Measurements from ENCODE around the gene PILRA. TPM values are rescaled to one million over a fixed set of nuclear protein-coding genes. Genes with fewer than 3 reads are reported as not detected.
"Not testable (repeated sequence)": the region's sequence is repeated elsewhere in the genome, so short reads cannot be mapped to it uniquely, and the experiment has no call there.

Gene PILRA
- total RNA-seq, 2 experiments from 2014 or later: 0.80 to 0.90 TPM

DNA sequence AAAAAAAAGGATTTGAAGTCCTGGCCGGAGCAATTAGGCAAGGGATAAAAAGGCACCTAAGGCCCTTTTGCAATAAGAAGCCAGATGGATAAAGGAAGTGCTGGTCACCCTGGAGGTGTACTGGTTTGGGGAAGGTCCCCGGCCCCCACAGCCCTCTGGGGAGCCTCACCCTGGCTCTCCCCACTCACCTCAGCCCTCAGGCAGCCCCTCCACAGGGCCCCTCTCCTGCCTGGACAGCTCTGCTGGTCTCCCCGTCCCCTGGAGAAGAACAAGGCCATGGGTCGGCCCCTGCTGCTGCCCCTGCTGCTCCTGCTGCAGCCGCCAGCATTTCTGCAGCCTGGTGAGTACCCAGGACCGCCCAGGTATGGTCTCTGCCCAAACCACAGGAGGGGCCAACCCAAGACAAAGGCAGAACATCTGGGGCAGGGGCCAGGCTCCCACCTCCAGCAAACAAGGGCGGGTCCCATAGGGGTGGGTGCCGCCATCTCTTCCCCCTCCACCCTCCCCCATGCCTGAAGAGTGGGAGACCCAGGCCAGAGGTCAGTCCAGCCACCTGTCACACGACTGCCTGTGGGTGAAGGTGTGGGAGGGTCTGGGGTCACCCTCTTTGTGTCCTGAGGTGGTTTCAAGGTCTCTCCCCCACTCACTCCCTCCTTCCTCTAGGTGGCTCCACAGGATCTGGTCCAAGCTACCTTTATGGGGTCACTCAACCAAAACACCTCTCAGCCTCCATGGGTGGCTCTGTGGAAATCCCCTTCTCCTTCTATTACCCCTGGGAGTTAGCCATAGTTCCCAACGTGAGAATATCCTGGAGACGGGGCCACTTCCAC, 15.0 kb upstream of the PILRA start, which contains the start of gene PILRB:
Gene PILRB (plus strand): TSS at position 91 of the 830 bp plus-strand sequence. CDS start 186 bp downstream, at position 277.
- peaks cover 62% of the 10 kb centered on the region for H3K36me3 Mint-ChIP-seq (ENCODE audit: low read depth)
- ATAC-seq: no peak

DNA sequence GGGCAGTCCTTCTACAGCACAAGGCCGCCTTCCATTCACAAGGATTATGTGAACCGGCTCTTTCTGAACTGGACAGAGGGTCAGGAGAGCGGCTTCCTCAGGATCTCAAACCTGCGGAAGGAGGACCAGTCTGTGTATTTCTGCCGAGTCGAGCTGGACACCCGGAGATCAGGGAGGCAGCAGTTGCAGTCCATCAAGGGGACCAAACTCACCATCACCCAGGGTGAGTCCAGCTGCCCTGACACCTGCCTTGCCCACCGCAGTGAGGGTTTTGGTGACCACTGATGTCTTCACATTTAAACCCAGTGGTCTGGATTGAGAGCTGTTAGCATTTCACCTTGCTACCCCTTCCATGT, 14.5 kb upstream of the PILRA start:
- CTCF ChIA-PET: interaction anchor here (0.8 kb wide), 1 partner anchor 49 kb away, joined by 3 read pairs; no protein-coding TSS in a partner anchor
- peaks cover 63% of the 10 kb centered on the region for H3K36me3 Mint-ChIP-seq (ENCODE audit: low read depth)
- H3K9me3 Mint-ChIP-seq (ENCODE audit: low read depth): no peaks in the 10 kb centered on the region
- H3K27me3 Mint-ChIP-seq: no peaks in the 10 kb centered on the region
- peaks cover under 1% of the 10 kb centered on the region for H3K4me1 Mint-ChIP-seq
- intact Hi-C loops (cut with DNase I, micrococcal nuclease): no loop called here
- POLR2A ChIA-PET: no interaction called here
- no peak overlapping the region for H3K4me3 Mint-ChIP-seq
- DNase-seq (no peak), ATAC-seq (no peak)
- H3K27ac Mint-ChIP-seq: no peak overlapping the region

More for the DNA sequence above, 15.0 kb upstream of the PILRA start, which contains the start of gene PILRB:
- CTCF ChIA-PET: no interaction called here
- POLR2A ChIA-PET: no interaction called here
- peaks cover 7% of the 10 kb centered on the region for H3K4me1 Mint-ChIP-seq
- intact Hi-C loops (cut with DNase I, micrococcal nuclease): no loop called here
- H3K27ac Mint-ChIP-seq: peak within 1 kb of the TSS; percentile 47
- no peaks in the 10 kb centered on the region for H3K9me3 Mint-ChIP-seq (ENCODE audit: low read depth)
- DNase-seq: no peak
- no peak within 1 kb of the TSS for H3K4me3 Mint-ChIP-seq
- H3K27me3 Mint-ChIP-seq: no peaks in the 10 kb centered on the region

DNA sequence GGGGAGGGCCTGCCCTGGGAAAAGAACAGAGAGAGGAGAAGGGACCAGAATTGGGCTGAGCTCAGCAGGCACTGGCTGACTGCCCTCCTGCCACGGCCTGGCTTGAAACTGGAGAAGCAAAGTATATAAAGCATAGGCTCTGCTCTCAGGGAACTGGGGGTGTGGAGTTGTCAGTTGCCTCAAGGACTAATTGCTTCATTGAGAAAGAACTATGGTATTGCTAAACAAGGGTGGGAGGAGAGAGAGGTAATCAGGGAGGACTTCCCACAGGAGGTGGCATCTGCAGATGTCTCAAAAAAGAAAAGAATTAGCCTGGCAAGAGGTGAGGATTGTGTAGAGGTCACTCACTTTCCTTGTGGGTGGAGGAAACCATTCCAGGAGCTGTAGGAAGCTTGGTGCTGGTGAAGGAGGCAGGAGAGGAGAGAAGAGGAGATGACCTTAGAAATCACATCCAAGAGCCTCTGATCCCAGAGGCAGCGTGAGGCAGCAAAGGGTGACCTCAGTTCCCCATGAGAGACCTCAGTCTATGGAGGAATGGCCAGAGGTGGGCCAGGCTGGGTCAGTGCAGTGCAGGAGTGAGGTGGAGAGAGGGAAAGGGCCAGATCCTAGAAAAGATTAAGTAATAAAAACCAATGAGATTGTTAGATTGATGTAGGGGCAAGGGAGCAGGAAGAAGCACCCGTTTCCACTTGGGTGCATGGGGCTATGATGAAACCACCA, 13.0 kb upstream of the PILRA start:
- intact Hi-C loops (cut with DNase I, micrococcal nuclease): no loop called here
- H3K4me3 Mint-ChIP-seq: no peak overlapping the region
- peak overlapping the region; percentile 23 for H3K27ac Mint-ChIP-seq
- H3K9me3 Mint-ChIP-seq (ENCODE audit: low read depth): no peaks in the 10 kb centered on the region
- ChIA-PET POLR2A (no interaction called here), CTCF (no interaction called here)
- H3K27me3 Mint-ChIP-seq: no peaks in the 10 kb centered on the region
- ATAC-seq (no peak), DNase-seq (no peak)
- peaks cover 11% of the 10 kb centered on the region for H3K4me1 Mint-ChIP-seq
- H3K36me3 Mint-ChIP-seq (ENCODE audit: low read depth): peaks cover 63% of the 10 kb centered on the region

DNA sequence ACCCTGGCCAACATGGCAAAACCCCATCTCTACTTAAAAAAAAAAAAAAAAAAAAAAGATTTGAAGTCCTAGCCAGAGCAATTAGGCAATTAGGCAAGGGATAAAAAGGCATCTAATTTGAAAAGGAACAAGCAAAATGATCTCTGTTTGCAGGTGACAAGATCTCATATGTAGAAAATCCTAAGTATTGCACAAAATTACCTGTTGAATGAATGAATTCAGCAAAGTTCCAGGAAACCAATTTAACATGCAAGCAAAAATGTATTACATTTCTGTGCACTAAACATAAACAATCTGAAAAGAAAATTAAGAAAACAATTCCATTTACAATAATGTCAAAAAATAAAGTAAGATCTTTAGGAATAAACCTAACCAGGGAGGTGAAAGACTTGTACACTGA, 10.2 kb upstream of the PILRA start:
- intact Hi-C loops (cut with DNase I, micrococcal nuclease): no loop called here
- ATAC-seq: no peak
- no peak overlapping the region for H3K27ac Mint-ChIP-seq

DNA sequence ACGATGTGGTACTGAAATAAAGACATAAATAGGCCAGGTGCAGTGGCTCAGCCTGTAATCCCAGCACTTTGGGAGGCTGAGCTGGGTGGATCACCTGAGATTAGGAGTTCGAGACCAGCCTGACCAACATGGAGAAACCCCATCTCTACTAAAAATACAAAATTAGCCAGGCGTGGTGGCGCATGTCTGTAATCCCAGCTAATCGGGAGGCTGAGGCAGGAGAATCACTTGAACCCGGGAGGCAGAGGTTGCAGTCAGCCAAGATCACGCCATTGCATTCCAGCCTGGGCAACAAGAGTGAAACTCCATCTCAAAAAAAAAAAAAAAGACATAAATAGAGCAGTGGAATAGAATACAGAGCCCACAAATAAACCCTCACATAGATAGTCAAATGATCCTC, 9.5 kb upstream of the PILRA start:
- DNase-seq; H3K27me3 Mint-ChIP-seq; H3K27ac Mint-ChIP-seq; H3K9me3 Mint-ChIP-seq (ENCODE audit: low read depth); H3K4me3 Mint-ChIP-seq; ATAC-seq; POLR2A ChIA-PET: not testable (repeated sequence)
- Mint-ChIP-seq H3K4me1 (peaks cover 30% of the 10 kb centered on the region), H3K36me3 (ENCODE audit: low read depth) (peaks cover 65% of the 10 kb centered on the region)
- intact Hi-C loops (cut with DNase I, micrococcal nuclease): loop anchor here in 1 of 2 experiments (2.0 kb wide), 1 partner anchor 33 kb away; no protein-coding TSS in a partner anchor
- CTCF ChIA-PET: interaction anchor here (0.5 kb wide), 1 partner anchor 18 kb away, joined by 3 read pairs; no protein-coding TSS in a partner anchor

More for the DNA sequence above, 10.2 kb upstream of the PILRA start:
- H3K9me3 Mint-ChIP-seq (ENCODE audit: low read depth): no peaks in the 10 kb centered on the region
- H3K4me3 Mint-ChIP-seq: no peak overlapping the region
- ChIA-PET CTCF (no interaction called here), POLR2A (no interaction called here)
- H3K4me1 Mint-ChIP-seq: peaks cover 30% of the 10 kb centered on the region
- no peak for DNase-seq
- H3K36me3 Mint-ChIP-seq (ENCODE audit: low read depth): peaks cover 66% of the 10 kb centered on the region
- no peaks in the 10 kb centered on the region for H3K27me3 Mint-ChIP-seq

DNA sequence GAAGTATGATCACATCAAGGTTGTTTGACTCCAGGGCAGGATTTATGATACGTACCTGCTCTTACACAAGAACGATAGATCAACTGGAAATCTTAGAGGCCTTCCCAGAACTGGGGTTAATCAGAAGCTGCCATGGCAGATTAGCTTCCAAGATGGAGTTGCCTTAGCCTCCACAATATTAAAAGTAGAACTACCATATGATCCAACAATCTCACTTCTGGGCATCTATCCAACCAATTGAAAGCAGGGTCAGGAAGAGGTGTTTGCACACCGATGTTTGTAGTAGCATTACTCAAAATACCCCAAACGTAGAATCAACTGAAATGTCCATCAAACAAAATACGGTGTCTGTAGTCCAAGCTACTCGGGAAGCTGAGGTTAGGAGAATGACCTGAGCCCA, 8.8 kb upstream of the PILRA start:
- no peak for ATAC-seq

DNA sequence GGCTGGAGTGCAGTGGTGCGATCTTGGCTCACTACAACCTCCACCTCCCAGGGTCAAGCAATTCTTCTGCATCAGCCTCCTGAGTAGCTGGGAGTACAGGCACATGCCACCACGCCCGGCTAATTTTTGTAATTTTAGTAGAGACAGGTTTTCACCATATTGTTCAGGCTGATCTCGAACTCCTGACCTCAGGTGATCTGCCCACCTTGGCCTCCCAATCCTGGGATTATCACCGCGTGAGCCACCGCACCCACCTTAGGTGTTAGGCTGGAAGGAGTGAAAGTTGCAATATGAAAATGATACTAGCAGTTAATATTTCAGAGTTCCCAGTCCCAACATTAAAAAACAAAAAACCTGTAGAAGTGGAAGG, 7.3 kb upstream of the PILRA start:
- intact Hi-C loops (cut with DNase I, micrococcal nuclease): loop anchor here (1.0 to 2.0 kb wide), 4 partner anchors 21 to 179 kb away; no protein-coding TSS in a partner anchor
- peaks cover 30% of the 10 kb centered on the region for H3K4me1 Mint-ChIP-seq
- ChIA-PET POLR2A (interaction anchor here (0.6 to 1.1 kb wide), 4 partner anchors 24 to 246 kb away, joined by 3 to 4 read pairs (median 4); partner anchors contain the start of gene ZCWPW1), CTCF (interaction anchor here (0.5 to 2.0 kb wide), 4 partner anchors 41 to 538 kb away, joined by 3 to 7 read pairs (median 4); no protein-coding TSS in a partner anchor)
- peaks cover 47% of the 10 kb centered on the region for H3K36me3 Mint-ChIP-seq (ENCODE audit: low read depth)
- H3K4me3 Mint-ChIP-seq; ATAC-seq; H3K9me3 Mint-ChIP-seq (ENCODE audit: low read depth); H3K27me3 Mint-ChIP-seq; DNase-seq: not testable (repeated sequence)
- peak overlapping the region; percentile 67 for H3K27ac Mint-ChIP-seq

More for the DNA sequence above, 8.8 kb upstream of the PILRA start:
- Mint-ChIP-seq H3K4me1 (peaks cover 30% of the 10 kb centered on the region), H3K36me3 (ENCODE audit: low read depth) (peaks cover 61% of the 10 kb centered on the region), H3K9me3 (ENCODE audit: low read depth) (no peaks in the 10 kb centered on the region), H3K27ac (no peak overlapping the region), H3K27me3 (no peaks in the 10 kb centered on the region), H3K4me3 (no peak overlapping the region)
- intact Hi-C loops (cut with DNase I, micrococcal nuclease): loop anchor here in 1 of 2 experiments (2.0 kb wide), 1 partner anchor 32 kb away; no protein-coding TSS in a partner anchor
- CTCF ChIA-PET: interaction anchor here (0.5 to 2.0 kb wide), 3 partner anchors 19 to 175 kb away, joined by 3 to 7 read pairs (median 5); partner anchors contain the start of gene AGFG2
- DNase-seq: no peak
- POLR2A ChIA-PET: interaction anchor here (0.7 to 1.1 kb wide), 2 partner anchors 9 to 91 kb away, joined by 3 read pairs; no protein-coding TSS in a partner anchor

DNA sequence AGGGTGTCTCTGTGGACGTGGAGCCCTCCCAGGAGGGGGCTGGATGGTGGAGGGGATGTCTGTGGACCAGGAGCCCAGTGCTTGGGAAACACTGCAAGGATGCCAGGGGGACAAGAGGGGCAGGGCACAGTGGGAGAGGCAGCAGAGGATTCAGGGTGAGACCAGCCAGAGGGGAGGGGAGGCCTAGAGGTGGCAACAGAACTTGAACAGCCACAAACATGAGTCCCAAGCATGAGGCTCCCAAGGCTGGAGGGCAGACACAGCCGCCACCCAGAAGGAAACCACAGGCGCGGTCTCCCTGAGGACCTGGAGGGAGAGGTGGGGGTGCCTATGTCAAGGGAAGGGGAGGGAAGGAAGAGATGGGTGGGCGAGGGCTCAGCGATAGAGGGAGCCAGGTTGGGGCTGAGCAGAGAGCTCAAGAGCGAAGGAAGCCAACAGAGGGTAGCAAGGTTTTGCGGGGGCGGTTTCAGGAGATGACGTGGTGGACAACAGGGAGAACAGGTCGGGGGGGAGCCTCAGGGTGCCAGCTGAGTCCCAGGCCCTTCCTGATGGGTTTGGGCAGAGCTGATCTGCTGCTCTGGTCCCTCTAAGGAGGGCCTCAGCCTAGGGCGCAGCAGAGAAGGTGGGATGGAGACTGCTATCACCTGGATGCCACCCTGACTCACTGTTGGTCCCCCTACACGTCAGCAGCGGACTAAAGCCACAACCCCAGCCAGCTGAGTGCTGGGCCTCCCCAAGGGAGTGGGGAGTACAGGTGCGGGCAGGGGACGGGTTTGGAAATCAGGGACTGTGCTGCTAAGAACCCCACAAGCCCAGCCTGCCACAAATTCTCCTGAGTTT, 6.7 kb upstream of the PILRA start:
- intact Hi-C loops (cut with DNase I, micrococcal nuclease): no loop called here
- POLR2A ChIA-PET: interaction anchor here (0.9 kb wide), 1 partner anchor 15 kb away, joined by 3 read pairs; no protein-coding TSS in a partner anchor
- CTCF ChIA-PET: interaction anchor here (0.5 to 0.7 kb wide), 3 partner anchors 41 to 537 kb away, joined by 3 to 4 read pairs (median 3); no protein-coding TSS in a partner anchor
- Mint-ChIP-seq H3K27ac (peak overlapping the region; percentile 67), H3K4me1 (peaks cover 31% of the 10 kb centered on the region), H3K27me3 (no peaks in the 10 kb centered on the region), H3K36me3 (ENCODE audit: low read depth) (peaks cover 44% of the 10 kb centered on the region), H3K9me3 (ENCODE audit: low read depth) (no peaks in the 10 kb centered on the region), H3K4me3 (no peak overlapping the region)
- ATAC-seq (peak; percentile 11), DNase-seq (peak; percentile 61)

DNA sequence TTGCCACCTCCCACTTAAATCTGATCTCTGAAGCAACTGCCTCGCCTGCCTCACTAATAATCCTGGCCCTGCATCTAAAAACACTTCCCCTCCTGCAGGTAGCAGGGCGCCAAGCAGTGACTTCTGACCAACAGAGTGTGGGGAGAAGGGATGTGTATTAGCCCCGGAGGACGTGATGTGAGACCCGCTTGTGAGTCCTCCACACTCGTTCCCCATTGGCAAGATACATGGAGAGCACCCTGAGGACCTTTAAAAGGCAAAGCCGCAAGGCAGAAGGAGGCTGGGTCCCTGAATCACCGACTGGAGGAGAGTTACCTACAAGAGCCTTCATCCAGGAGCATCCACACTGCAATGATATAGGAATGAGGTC, 6.1 kb upstream of the PILRA start:
- Mint-ChIP-seq H3K36me3 (ENCODE audit: low read depth) (peaks cover 38% of the 10 kb centered on the region), H3K9me3 (ENCODE audit: low read depth) (no peaks in the 10 kb centered on the region), H3K4me1 (peaks cover 38% of the 10 kb centered on the region), H3K27me3 (no peaks in the 10 kb centered on the region), H3K27ac (no peak overlapping the region), H3K4me3 (no peak overlapping the region)
- intact Hi-C loops (cut with DNase I, micrococcal nuclease): no loop called here
- no peak for DNase-seq
- no peak for ATAC-seq
- ChIA-PET POLR2A (interaction anchor here (0.9 kb wide), 1 partner anchor 15 kb away, joined by 3 read pairs; no protein-coding TSS in a partner anchor), CTCF (no interaction called here)

DNA sequence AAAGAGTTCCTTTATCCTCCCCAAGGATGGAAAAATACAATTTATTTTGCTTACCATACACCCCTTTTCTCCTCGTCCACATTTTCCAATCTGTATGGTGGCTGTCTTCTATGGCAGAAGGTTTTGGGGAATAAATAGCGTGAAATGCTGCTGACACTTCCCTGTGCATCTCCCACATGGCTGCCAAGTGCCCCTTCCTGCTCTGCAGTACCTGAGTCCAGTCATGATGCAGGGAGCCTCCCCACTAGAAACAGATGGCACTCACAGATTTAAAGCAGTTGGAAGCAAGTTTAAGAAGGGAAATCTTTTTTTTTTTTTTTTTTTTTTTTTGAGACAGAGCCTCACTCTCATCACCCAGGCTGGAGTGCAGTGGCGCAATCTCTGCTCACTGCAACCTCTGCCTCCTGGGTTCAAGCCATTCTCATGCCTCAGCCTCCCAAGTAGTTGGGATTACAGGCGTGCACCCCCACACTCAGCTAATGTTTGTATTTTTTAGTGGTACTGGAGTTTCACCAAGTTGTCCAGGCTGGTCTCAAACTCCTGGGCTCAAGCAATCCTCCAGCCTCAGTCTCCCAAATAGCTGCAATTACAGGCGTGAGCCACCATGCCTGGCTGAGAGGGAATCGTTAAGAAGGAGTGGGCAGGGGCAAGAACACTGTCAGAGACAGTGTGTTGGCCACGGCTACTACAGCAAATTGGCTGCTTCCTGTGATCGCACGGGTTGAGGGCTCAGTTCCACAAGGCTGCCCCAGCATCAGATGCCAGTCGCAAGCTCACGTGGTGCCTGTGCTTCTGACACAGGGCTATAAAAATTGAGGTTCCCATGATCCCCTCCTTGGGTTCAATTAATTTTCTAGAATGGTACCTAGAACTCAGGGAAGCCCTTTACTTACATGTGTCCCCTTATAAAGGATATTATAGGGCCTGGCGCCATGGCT, 5.3 kb upstream of the PILRA start:
- ChIA-PET POLR2A (no interaction called here), CTCF (interaction anchor here (0.7 to 1.4 kb wide), 2 partner anchors 25 to 36 kb away, joined by 3 to 4 read pairs; no protein-coding TSS in a partner anchor)
- no peak for DNase-seq
- H3K27ac Mint-ChIP-seq: no peak overlapping the region
- H3K9me3 Mint-ChIP-seq (ENCODE audit: low read depth): no peaks in the 10 kb centered on the region
- peaks cover 41% of the 10 kb centered on the region for H3K4me1 Mint-ChIP-seq
- no peaks in the 10 kb centered on the region for H3K27me3 Mint-ChIP-seq
- peaks cover 31% of the 10 kb centered on the region for H3K36me3 Mint-ChIP-seq (ENCODE audit: low read depth)
- H3K4me3 Mint-ChIP-seq: no peak overlapping the region
- intact Hi-C loops (cut with DNase I, micrococcal nuclease): loop anchor here in 1 of 2 experiments (1.0 kb wide), 1 partner anchor 39 kb away; no protein-coding TSS in a partner anchor
- no peak for ATAC-seq
